VCaP (cell line): ENCODE results near the gene CD47.
A peak's percentile ranks its signal among the peaks of the same experiment; 100 is the strongest.

Experiments used
- H3K27ac ChIP-seq: fragments of 450-650 bp; 2 replicates; pipeline ENCODE4 v1.5.1; 2017
- CTCF ChIP-seq: fragments of 450-650 bp; conservative IDR thresholded peaks from 2 replicates; pipeline ENCODE4 v1.5.1; 2017; ENCODE audit warnings: mild to moderate bottlenecking, moderate library complexity

CD47 gene

GRCh38 chr3:108011616-108012015 is 79.2 kb downstream of the CD47 start:
- no peak for TF ChIP-seq CTCF
- no peak overlapping the region for H3K27ac ChIP-seq

DNA sequence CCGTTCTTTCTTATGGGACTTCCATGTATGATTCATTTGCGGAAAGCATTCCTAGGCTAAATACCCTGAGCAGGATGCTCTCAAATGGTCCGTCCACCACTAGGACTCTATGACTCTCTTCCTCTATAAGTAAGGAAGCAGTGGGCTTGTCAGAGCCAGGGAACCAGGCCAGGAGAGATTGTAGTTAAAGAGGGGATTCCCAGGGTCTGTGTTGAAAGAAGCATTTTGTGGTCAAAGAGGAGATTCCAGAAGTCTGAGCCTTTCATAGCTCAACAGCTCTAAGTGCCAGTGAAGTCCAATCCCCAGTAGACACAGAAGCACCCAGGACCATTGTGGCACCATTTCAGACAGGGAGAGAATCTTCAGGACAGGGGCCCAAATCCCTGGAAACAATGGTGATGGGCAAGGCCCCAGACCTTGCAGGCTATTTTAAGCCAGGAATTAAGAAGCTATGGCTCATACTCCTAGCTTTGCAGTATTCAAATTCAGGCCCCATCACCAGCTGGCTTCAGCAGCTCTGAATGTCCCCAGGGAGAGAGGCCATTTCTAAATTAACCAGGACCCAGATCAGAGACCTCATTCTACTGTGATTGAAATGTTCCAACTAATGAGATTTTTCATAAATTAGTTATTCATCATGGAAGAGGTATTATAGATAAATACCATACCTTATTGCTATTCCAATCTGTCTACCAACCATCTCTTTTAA is 81.7 kb downstream of the CD47 start:
- no peak for TF ChIP-seq CTCF
- no peak overlapping the region for H3K27ac ChIP-seq

- no peak for TF ChIP-seq CTCF
- H3K27ac ChIP-seq, result no peak overlapping the region
Measured at GRCh38 chr3:108008106-108008505, 82.7 kb downstream of the CD47 start.

- peak overlapping the region; percentile 34 for H3K27ac ChIP-seq
- TF ChIP-seq CTCF, result no peak
Measured at GRCh38 chr3:108006881-108007331, 83.9 kb downstream of the CD47 start.

DNA sequence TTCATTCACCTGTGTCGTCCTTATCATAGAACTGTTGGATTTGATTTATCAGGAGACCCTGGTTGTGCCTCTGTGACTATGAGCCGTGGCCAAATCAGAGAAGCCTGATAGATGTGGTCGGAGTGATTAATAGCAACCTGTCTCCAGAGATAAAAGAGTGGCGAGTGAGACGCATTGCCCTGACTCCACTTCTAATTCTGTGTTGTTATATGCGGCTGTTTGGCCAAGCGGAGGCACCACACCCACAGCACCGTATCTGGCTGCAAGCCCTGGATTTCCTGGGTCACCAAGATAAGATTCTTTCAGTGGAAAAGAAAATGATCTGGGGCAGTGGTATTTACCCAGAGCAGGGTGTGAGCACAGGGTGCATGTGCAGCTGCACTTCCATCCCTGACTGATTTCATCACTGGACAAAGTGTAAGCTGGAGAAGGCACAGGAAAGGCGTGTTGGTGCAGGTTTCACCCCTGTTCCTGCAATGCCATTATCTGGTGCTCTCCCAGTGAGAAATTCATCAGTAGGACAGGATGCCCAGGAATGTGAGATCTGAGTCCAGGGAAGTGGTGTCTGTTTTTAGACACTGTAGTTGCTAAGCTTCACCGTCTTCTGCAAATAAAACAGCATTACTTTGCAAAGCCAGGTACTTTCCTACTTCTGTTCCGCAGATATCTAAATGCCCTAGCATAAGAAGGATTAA is 84.6 kb downstream of the CD47 start:
- H3K27ac ChIP-seq, result peak overlapping the region; percentile 34
- peak; percentile 13; the same call in 1 of the 2 replicates for TF ChIP-seq CTCF

GRCh38 chr3:108004647-108005046 is 86.2 kb downstream of the CD47 start:
- no peak overlapping the region for H3K27ac ChIP-seq
- no peak for TF ChIP-seq CTCF

- TF ChIP-seq CTCF, result no peak
- no peak overlapping the region for H3K27ac ChIP-seq
Measured at GRCh38 chr3:108001457-108001856, 89.4 kb downstream of the CD47 start.
